Calu3 (cell line): ENCODE data around the gene SCAPER. TPM values are rescaled to one million over a fixed set of nuclear protein-coding genes. Genes with fewer than 3 reads are reported as not detected.

Source experiments
- BruUV-seq: library from RNA; stranded (reverse); fragments of 400-500 nt; replicated peaks from 2 replicates; lab custom pipeline; 2021; lab: Mats Ljungman, UMichigan
- CTCF ChIA-PET: fragments of 300-600 bp; sonication (Branson Sonifier 250); formaldehyde crosslinking; loops from one replicate; lab custom pipeline; 2022; ENCODE audit warnings: antibody characterized with exemption; lab: Charles Lee
- DNase-seq: peaks from one replicate; pipeline ENCODE4 v3.0.0; 2022
- H3K27ac Mint-ChIP-seq: one replicate; pipeline ENCODE4 v1.8.0; 2022; ENCODE audit warnings: mixed read lengths; ENCODE audit not compliant: unreplicated experiment
- H3K27me3 Mint-ChIP-seq: one replicate; pipeline ENCODE4 v1.8.0; 2022; ENCODE audit warnings: mixed read lengths; ENCODE audit not compliant: unreplicated experiment
- H3K36me3 Mint-ChIP-seq: one replicate; pipeline ENCODE4 v1.8.0; 2022; ENCODE audit warnings: mild to moderate bottlenecking, moderate library complexity, mixed read lengths; ENCODE audit not compliant: insufficient read depth, unreplicated experiment
- H3K4me1 Mint-ChIP-seq: one replicate; pipeline ENCODE4 v1.8.0; 2022; ENCODE audit warnings: mild to moderate bottlenecking, low read depth, mixed read lengths; ENCODE audit not compliant: unreplicated experiment
- H3K4me3 Mint-ChIP-seq: one replicate; pipeline ENCODE4 v1.8.0; 2022; ENCODE audit warnings: mild to moderate bottlenecking, low read depth, moderate library complexity, mixed read lengths; ENCODE audit not compliant: unreplicated experiment
- H3K9me3 Mint-ChIP-seq: one replicate; pipeline ENCODE4 v1.8.0; 2022; ENCODE audit warnings: low read depth, mixed read lengths; ENCODE audit not compliant: unreplicated experiment
- intact Hi-C: fragments of 100-400 bp; cut with micrococcal nuclease; formaldehyde crosslinking; loops from one replicate; pipeline ENCODE4 v1.10.0; 2022; ENCODE audit not compliant: unreplicated experiment
- total RNA-seq: library from RNA; stranded (reverse); gene quantifications from 2 replicates; pipeline ENCODE4 v1.2.3, GENCODE V29; 2022
- TF ChIP-seq, protein P1 (sequence below): fragments of 200-600 bp; IDR thresholded peaks from one replicate; pipeline ENCODE4 v1.8.0; 2022; ENCODE audit warnings: antibody characterized with exemption; ENCODE audit not compliant: unreplicated experiment

SCAPER gene
- total RNA-seq, 1 experiment from 2014 or later = 34.8 TPM

DNA sequence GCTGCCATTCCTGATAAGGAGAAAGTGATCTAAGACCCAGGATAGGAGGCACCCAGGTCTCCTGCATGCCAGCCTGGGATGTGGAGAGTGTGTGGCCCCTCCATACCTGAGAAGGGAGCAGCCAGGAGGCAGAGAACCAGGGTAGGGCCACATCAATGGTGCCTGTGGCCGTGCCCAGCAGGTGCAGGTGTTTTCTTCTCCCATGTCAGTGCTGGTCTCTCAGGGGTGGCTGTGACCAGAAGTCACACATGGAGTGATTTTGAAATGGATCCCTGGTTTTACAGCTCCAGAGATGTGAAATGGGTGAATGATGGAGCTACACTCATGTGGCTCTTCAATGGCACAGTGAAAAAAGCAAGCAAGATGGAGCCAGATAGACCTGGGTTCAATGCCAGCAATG, 571.8 kb downstream of the SCAPER start:
- intact Hi-C loops = no loop called here
- Mint-ChIP-seq H3K4me3 (no peak overlapping the region), H3K36me3 (peaks cover 41% of the 10 kb centered on the region)

GRCh38 chr15:76332796-76333195, 572.3 kb downstream of the SCAPER start:
- Mint-ChIP-seq H3K4me3 (no peak overlapping the region), H3K27ac (no peak overlapping the region), H3K27me3 (no peaks in the 10 kb centered on the region), H3K36me3 (peaks cover 41% of the 10 kb centered on the region), H3K9me3 (no peaks in the 10 kb centered on the region), H3K4me1 (peaks cover 31% of the 10 kb centered on the region)
- intact Hi-C loops = no loop called here
- no TSS peak for BruUV-seq
- TF ChIP-seq, protein P1, sequence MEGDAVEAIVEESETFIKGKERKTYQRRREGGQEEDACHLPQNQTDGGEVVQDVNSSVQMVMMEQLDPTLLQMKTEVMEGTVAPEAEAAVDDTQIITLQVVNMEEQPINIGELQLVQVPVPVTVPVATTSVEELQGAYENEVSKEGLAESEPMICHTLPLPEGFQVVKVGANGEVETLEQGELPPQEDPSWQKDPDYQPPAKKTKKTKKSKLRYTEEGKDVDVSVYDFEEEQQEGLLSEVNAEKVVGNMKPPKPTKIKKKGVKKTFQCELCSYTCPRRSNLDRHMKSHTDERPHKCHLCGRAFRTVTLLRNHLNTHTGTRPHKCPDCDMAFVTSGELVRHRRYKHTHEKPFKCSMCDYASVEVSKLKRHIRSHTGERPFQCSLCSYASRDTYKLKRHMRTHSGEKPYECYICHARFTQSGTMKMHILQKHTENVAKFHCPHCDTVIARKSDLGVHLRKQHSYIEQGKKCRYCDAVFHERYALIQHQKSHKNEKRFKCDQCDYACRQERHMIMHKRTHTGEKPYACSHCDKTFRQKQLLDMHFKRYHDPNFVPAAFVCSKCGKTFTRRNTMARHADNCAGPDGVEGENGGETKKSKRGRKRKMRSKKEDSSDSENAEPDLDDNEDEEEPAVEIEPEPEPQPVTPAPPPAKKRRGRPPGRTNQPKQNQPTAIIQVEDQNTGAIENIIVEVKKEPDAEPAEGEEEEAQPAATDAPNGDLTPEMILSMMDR = no peak
- DNase-seq = no peak
- CTCF ChIA-PET = no interaction called here

More for the DNA sequence above, 571.8 kb downstream of the SCAPER start:
- no peak for DNase-seq
- BruUV-seq = no TSS peak
- Mint-ChIP-seq H3K27me3 (no peaks in the 10 kb centered on the region), H3K4me1 (peaks cover 33% of the 10 kb centered on the region), H3K27ac (no peak overlapping the region), H3K9me3 (no peaks in the 10 kb centered on the region)
- CTCF ChIA-PET = interaction anchor here (1.0 to 1.3 kb wide), 2 partner anchors 35 to 98 kb away, joined by 3 to 4 read pairs; no protein-coding TSS in a partner anchor
- TF ChIP-seq, protein P1 = no peak

- H3K27ac Mint-ChIP-seq = no peak overlapping the region
- CTCF ChIA-PET = interaction anchor here (0.6 to 2.5 kb wide), 11 partner anchors 12 to 520 kb away, joined by 3 to 12 read pairs (median 5); no protein-coding TSS in a partner anchor
- BruUV-seq = no TSS peak
- peak; percentile 70 for DNase-seq
- no peaks in the 10 kb centered on the region for H3K9me3 Mint-ChIP-seq
- peaks cover 21% of the 10 kb centered on the region for H3K4me1 Mint-ChIP-seq
- intact Hi-C loops = loop anchor here (1.0 to 2.0 kb wide), 2 partner anchors 96 to 139 kb away; no protein-coding TSS in a partner anchor
- H3K4me3 Mint-ChIP-seq = no peak overlapping the region
- H3K27me3 Mint-ChIP-seq = no peaks in the 10 kb centered on the region
- H3K36me3 Mint-ChIP-seq = peaks cover 15% of the 10 kb centered on the region
- TF ChIP-seq, protein P1 = peak; percentile 57
These were observed 575.0 kb downstream of the SCAPER start for GRCh38 chr15:76330080-76330680.

GRCh38 chr15:76328958-76329357, 576.2 kb downstream of the SCAPER start:
- CTCF ChIA-PET = interaction anchor here (1.8 to 2.5 kb wide), 3 partner anchors 16 to 132 kb away, joined by 5 to 12 read pairs (median 9); no protein-coding TSS in a partner anchor
- DNase-seq = no peak
- intact Hi-C loops = no loop called here
- TF ChIP-seq, protein P1 = no peak
- H3K4me1 Mint-ChIP-seq = peaks cover 16% of the 10 kb centered on the region
- no peak overlapping the region for H3K4me3 Mint-ChIP-seq
- no peaks in the 10 kb centered on the region for H3K9me3 Mint-ChIP-seq
- H3K27ac Mint-ChIP-seq = no peak overlapping the region
- BruUV-seq = no TSS peak
- H3K36me3 Mint-ChIP-seq = peaks cover 3% of the 10 kb centered on the region
- H3K27me3 Mint-ChIP-seq = no peaks in the 10 kb centered on the region
